Stimulated activated naive CD8-positive, alpha-beta T cell treated with anti-CD3 and anti-CD28 coated beads, Interleukin-15, amount 100 ng/mL, for 72 hours (primary cell): ENCODE measurements around the gene FAM3C.
A peak's percentile ranks its signal among the peaks of the same experiment; 100 is the strongest.

ENCODE experiments used
- ATAC-seq: fragments of 150-1000 bp; cut with Tn5 transposase; 2 replicates; pipeline ENCODE4 v1.10.0; 2021; ENCODE audit warnings: mild to moderate bottlenecking, moderate library complexity
- DNase-seq, 2 donors: peaks; one replicate each; pipeline ENCODE4 v3.0.0; 2021 to 2022
- H3K27ac Mint-ChIP-seq, 2 donors: one replicate each; pipeline ENCODE4 v1.8.0; 2022; ENCODE audit warnings: mild to moderate bottlenecking in 2 of 2, mixed read lengths in 2 of 2, moderate library complexity in 2 of 2
- H3K27me3 Mint-ChIP-seq: one replicate; pipeline ENCODE4 v1.8.0; 2022; ENCODE audit warnings: mixed read lengths
- H3K4me1 Mint-ChIP-seq: one replicate; pipeline ENCODE4 v1.8.0; 2022; ENCODE audit warnings: mild to moderate bottlenecking, mixed read lengths
- H3K4me3 Mint-ChIP-seq, 2 donors: one replicate each; pipeline ENCODE4 v1.8.0; 2022; ENCODE audit warnings: mild to moderate bottlenecking in 2 of 2, mixed read lengths in 2 of 2, moderate library complexity in 1 of 2
- H3K9me3 Mint-ChIP-seq, 2 donors: one replicate each; pipeline ENCODE4 v1.8.0; 2022; ENCODE audit warnings: mixed read lengths in 2 of 2

FAM3C gene

GRCh38 chr7:121420976-121421375 is 24.9 kb upstream of the FAM3C start:
- peaks cover 12% of the 10 kb centered on the region for H3K27me3 Mint-ChIP-seq
- DNase-seq (no peak), ATAC-seq (no peak)
- H3K4me1 Mint-ChIP-seq = no peaks in the 10 kb centered on the region
- H3K4me3 Mint-ChIP-seq = no peak overlapping the region
- no peak overlapping the region for H3K27ac Mint-ChIP-seq
- no peaks in the 10 kb centered on the region for H3K9me3 Mint-ChIP-seq

- ATAC-seq (no peak), DNase-seq (no peak)
- no peak overlapping the region for H3K27ac Mint-ChIP-seq
- H3K9me3 Mint-ChIP-seq = no peaks in the 10 kb centered on the region
- peaks cover 8% of the 10 kb centered on the region for H3K27me3 Mint-ChIP-seq
- no peak overlapping the region for H3K4me3 Mint-ChIP-seq
- no peaks in the 10 kb centered on the region for H3K4me1 Mint-ChIP-seq
Observed at GRCh38 chr7:121419201-121420148, 23.4 kb upstream of the FAM3C start.

- Mint-ChIP-seq H3K27ac (no peak overlapping the region), H3K4me1 (peaks cover 2% of the 10 kb centered on the region)
- ATAC-seq = no peak
Observed at GRCh38 chr7:121416533-121416932, 20.4 kb upstream of the FAM3C start.

GRCh38 chr7:121414436-121414835 is 18.3 kb upstream of the FAM3C start:
- H3K9me3 Mint-ChIP-seq = no peaks in the 10 kb centered on the region
- ATAC-seq (no peak), DNase-seq (no peak)
- H3K27ac Mint-ChIP-seq = no peak overlapping the region
- H3K4me1 Mint-ChIP-seq = peaks cover 12% of the 10 kb centered on the region
- H3K27me3 Mint-ChIP-seq = peaks cover 14% of the 10 kb centered on the region
- H3K4me3 Mint-ChIP-seq = no peak overlapping the region

More at GRCh38 chr7:121416533-121416932, 20.4 kb upstream of the FAM3C start:
- Mint-ChIP-seq H3K27me3 (peaks cover 12% of the 10 kb centered on the region), H3K9me3 (no peaks in the 10 kb centered on the region), H3K4me3 (no peak overlapping the region)
- DNase-seq = no peak

- Mint-ChIP-seq H3K9me3 (no peaks in the 10 kb centered on the region), H3K27ac (no peak overlapping the region), H3K27me3 (peaks cover 14% of the 10 kb centered on the region), H3K4me1 (peaks cover 12% of the 10 kb centered on the region), H3K4me3 (no peak overlapping the region)
- ATAC-seq (no peak), DNase-seq (no peak)
Observed at GRCh38 chr7:121411597-121411979, 15.5 kb upstream of the FAM3C start.

GRCh38 chr7:121410829-121411596 is 14.9 kb upstream of the FAM3C start:
- no peak for ATAC-seq
- Mint-ChIP-seq H3K4me3 (no peak overlapping the region), H3K27ac (no peak overlapping the region), H3K27me3 (peaks cover 14% of the 10 kb centered on the region), H3K9me3 (no peaks in the 10 kb centered on the region), H3K4me1 (peaks cover 12% of the 10 kb centered on the region)
- no peak for DNase-seq

- no peak for DNase-seq
- Mint-ChIP-seq H3K4me3 (no peak overlapping the region), H3K27me3 (peaks cover 14% of the 10 kb centered on the region), H3K4me1 (peaks cover 19% of the 10 kb centered on the region), H3K27ac (no peak overlapping the region), H3K9me3 (no peaks in the 10 kb centered on the region)
- ATAC-seq = no peak
Observed at GRCh38 chr7:121406944-121407343, 10.8 kb upstream of the FAM3C start.

- no peak for DNase-seq
- Mint-ChIP-seq H3K4me3 (no peak overlapping the region), H3K4me1 (peaks cover 16% of the 10 kb centered on the region), H3K27ac (peak overlapping the region in 1 of 2 donors; percentile 27), H3K27me3 (peaks cover 9% of the 10 kb centered on the region), H3K9me3 (no peaks in the 10 kb centered on the region)
- ATAC-seq = no peak
Observed at GRCh38 chr7:121406461-121406860, 10.4 kb upstream of the FAM3C start.

- peaks cover 15% of the 10 kb centered on the region for H3K4me1 Mint-ChIP-seq
- no peak for ATAC-seq
- H3K4me3 Mint-ChIP-seq = no peak overlapping the region
- H3K27me3 Mint-ChIP-seq = peaks cover 8% of the 10 kb centered on the region
- DNase-seq = no peak
- H3K27ac Mint-ChIP-seq = no peak overlapping the region
- H3K9me3 Mint-ChIP-seq = no peaks in the 10 kb centered on the region
Observed at GRCh38 chr7:121404348-121404747, 8.2 kb upstream of the FAM3C start.

- Mint-ChIP-seq H3K27ac (no peak overlapping the region), H3K4me1 (peaks cover 15% of the 10 kb centered on the region), H3K27me3 (peaks cover 8% of the 10 kb centered on the region)
Observed at GRCh38 chr7:121402701-121403100, 6.6 kb upstream of the FAM3C start.

GRCh38 chr7:121401896-121402295 is 5.8 kb upstream of the FAM3C start:
- peaks cover 8% of the 10 kb centered on the region for H3K27me3 Mint-ChIP-seq
- no peak overlapping the region for H3K4me3 Mint-ChIP-seq
- no peak overlapping the region for H3K27ac Mint-ChIP-seq
- ATAC-seq = no peak
- no peak for DNase-seq
- H3K9me3 Mint-ChIP-seq = no peaks in the 10 kb centered on the region
- H3K4me1 Mint-ChIP-seq = peaks cover 15% of the 10 kb centered on the region

More at GRCh38 chr7:121402701-121403100, 6.6 kb upstream of the FAM3C start:
- Mint-ChIP-seq H3K9me3 (no peaks in the 10 kb centered on the region), H3K4me3 (no peak overlapping the region)
- ATAC-seq (no peak), DNase-seq (no peak)

- Mint-ChIP-seq H3K27me3 (no peaks in the 10 kb centered on the region), H3K9me3 (no peaks in the 10 kb centered on the region), H3K4me1 (peaks cover 24% of the 10 kb centered on the region), H3K4me3 (no peak overlapping the region), H3K27ac (no peak overlapping the region)
- no peak for ATAC-seq
- no peak for DNase-seq
Observed at GRCh38 chr7:121398246-121398645, 2.1 kb upstream of the FAM3C start.

GRCh38 chr7:121397822-121398221 is 1.7 kb upstream of the FAM3C start:
- no peaks in the 10 kb centered on the region for H3K9me3 Mint-ChIP-seq
- H3K4me3 Mint-ChIP-seq = no peak overlapping the region
- H3K4me1 Mint-ChIP-seq = peaks cover 23% of the 10 kb centered on the region
- no peak for ATAC-seq
- H3K27me3 Mint-ChIP-seq = no peaks in the 10 kb centered on the region
- H3K27ac Mint-ChIP-seq = no peak overlapping the region
- no peak for DNase-seq

GRCh38 chr7:121397361-121397760 is 1.3 kb upstream of the FAM3C start:
- Mint-ChIP-seq H3K4me3 (peak overlapping the region in 1 of 2 donors; percentile 87), H3K9me3 (no peaks in the 10 kb centered on the region), H3K4me1 (peaks cover 25% of the 10 kb centered on the region), H3K27ac (no peak overlapping the region), H3K27me3 (no peaks in the 10 kb centered on the region)
- DNase-seq = no peak
- no peak for ATAC-seq

GRCh38 chr7:121395494-121395960 is 581 bp downstream of the FAM3C start:
- Mint-ChIP-seq H3K4me3 (peak overlapping the region; percentile 79 to 87), H3K9me3 (no peaks in the 10 kb centered on the region), H3K27ac (peak overlapping the region; percentile 71 to 86), H3K27me3 (no peaks in the 10 kb centered on the region), H3K4me1 (peaks cover 38% of the 10 kb centered on the region)
- peak; percentile 77 for ATAC-seq
- DNase-seq = peak; percentile 65 to 67

- DNase-seq = no peak
- H3K27me3 Mint-ChIP-seq = no peaks in the 10 kb centered on the region
- H3K27ac Mint-ChIP-seq = no peak overlapping the region
- no peaks in the 10 kb centered on the region for H3K9me3 Mint-ChIP-seq
- ATAC-seq = no peak
- peak overlapping the region; percentile 18 to 54 for H3K4me3 Mint-ChIP-seq
- peaks cover 40% of the 10 kb centered on the region for H3K4me1 Mint-ChIP-seq
Observed at GRCh38 chr7:121394709-121395140, 1.4 kb downstream of the FAM3C start.
